Neural cell (in vitro differentiated cells): ENCODE measurements around the gene NRSN1.

Experiments used
- CTCF ChIP-seq: fragments of 450-650 bp; IDR thresholded peaks from 2 replicates; pipeline ENCODE4 v1.5.1; 2014; ENCODE audit warnings: antibody characterized with exemption, mild to moderate bottlenecking, moderate library complexity; ENCODE audit not compliant: poor library complexity, severe bottlenecking
- EP300 ChIP-seq: fragments of 450-650 bp; conservative IDR thresholded peaks from 2 replicates; pipeline ENCODE4 v1.6.1; 2014; ENCODE audit warnings: antibody characterized with exemption, mild to moderate bottlenecking, moderate library complexity; ENCODE audit not compliant: poor library complexity, severe bottlenecking
- MXI1 ChIP-seq: fragments of 450-650 bp; conservative IDR thresholded peaks from 2 replicates; pipeline ENCODE4 v1.6.1; 2014; ENCODE audit warnings: antibody characterized with exemption, mild to moderate bottlenecking; ENCODE audit not compliant: poor library complexity, severe bottlenecking
- POLR2AphosphoS5 ChIP-seq: IDR thresholded peaks from 2 replicates; pipeline ENCODE4 v1.6.1; 2012
- TAF1 ChIP-seq: IDR thresholded peaks from 2 replicates; pipeline ENCODE4 v1.6.1; 2012; ENCODE audit warnings: low read depth

DNA sequence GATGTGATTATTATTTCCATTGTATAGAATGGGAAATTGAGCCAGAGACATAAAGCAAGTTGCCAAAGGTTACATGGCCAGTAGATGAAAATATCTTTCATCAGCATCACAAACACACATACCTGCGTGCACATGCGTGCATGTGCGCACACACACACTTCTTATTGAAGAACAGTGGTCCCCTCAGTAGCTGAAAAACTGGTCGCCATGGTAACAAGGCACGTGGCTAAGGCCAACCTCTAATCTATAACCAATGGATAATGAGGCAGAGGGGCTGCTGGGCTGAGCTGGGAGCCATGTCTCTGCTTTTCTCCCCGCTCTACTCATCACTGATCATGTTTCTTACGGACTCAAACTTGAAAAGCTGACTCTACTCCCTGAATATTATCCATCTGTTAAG is 60.3 kb downstream of the NRSN1 start:
- no peak for TF ChIP-seq CTCF
- no peak for TF ChIP-seq EP300
- no peak for TF ChIP-seq MXI1
- no peak for TF ChIP-seq POLR2AphosphoS5
- TF ChIP-seq TAF1, result no peak
